Activated T-helper 1 cell treated with Interleukin-2 at 50 U/mL for 16 hours (primary cell): ENCODE results near the gene PIK3R1.
A peak's percentile ranks its signal among the peaks of the same experiment; 100 is the strongest.
"Not testable (repeated sequence)": the region's sequence is repeated elsewhere in the genome, so short reads cannot be mapped to it uniquely, and the experiment has no call there.

Experiments
- DNase-seq: peaks from one replicate; pipeline ENCODE4 v3.0.0-alpha.2; 2020; ENCODE audit warnings: low read depth

Gene PIK3R1

GRCh38 chr5:68226546-68227073 is 11.1 kb downstream of the PIK3R1 start:
- DNase-seq: no peak

GRCh38 chr5:68227532-68228160 is 12.1 kb downstream of the PIK3R1 start:
- no peak for DNase-seq

- no peak for DNase-seq
These were observed 13.9 kb downstream of the PIK3R1 start for GRCh38 chr5:68229416-68229815.

- no peak for DNase-seq
These were observed 14.7 kb downstream of the PIK3R1 start for GRCh38 chr5:68230285-68230684.

- DNase-seq: no peak
These were observed 16.0 kb downstream of the PIK3R1 start for GRCh38 chr5:68231414-68232076.

- no peak for DNase-seq
These were observed 16.7 kb downstream of the PIK3R1 start for GRCh38 chr5:68232277-68232676.

GRCh38 chr5:68233075-68233474 is 17.5 kb downstream of the PIK3R1 start:
- DNase-seq: no peak

GRCh38 chr5:68235229-68235628 is 19.7 kb downstream of the PIK3R1 start:
- not testable (repeated sequence) for DNase-seq

- DNase-seq: no peak
These were observed 22.2 kb downstream of the PIK3R1 start for GRCh38 chr5:68237715-68238114.

- DNase-seq: peak; percentile 56
These were observed 23.9 kb downstream of the PIK3R1 start for GRCh38 chr5:68239487-68239886.

GRCh38 chr5:68240202-68240601 is 24.6 kb downstream of the PIK3R1 start:
- no peak for DNase-seq

- DNase-seq: no peak
These were observed 25.2 kb downstream of the PIK3R1 start for GRCh38 chr5:68240771-68241170.

- DNase-seq: no peak
These were observed 27.2 kb downstream of the PIK3R1 start for GRCh38 chr5:68242743-68243142.

- DNase-seq: no peak
These were observed 27.7 kb downstream of the PIK3R1 start for GRCh38 chr5:68243251-68243650.

- DNase-seq: no peak
These were observed 28.1 kb downstream of the PIK3R1 start for GRCh38 chr5:68243681-68244080.

- no peak for DNase-seq
These were observed 29.8 kb downstream of the PIK3R1 start for GRCh38 chr5:68245319-68245718.

- no peak for DNase-seq
These were observed 31.2 kb downstream of the PIK3R1 start for GRCh38 chr5:68246802-68247201.

GRCh38 chr5:68247627-68248026 is 32.1 kb downstream of the PIK3R1 start:
- DNase-seq: no peak

GRCh38 chr5:68248896-68249295 is 33.3 kb downstream of the PIK3R1 start:
- DNase-seq: no peak

- DNase-seq: no peak
These were observed 34.0 kb downstream of the PIK3R1 start for GRCh38 chr5:68249520-68249919.

- no peak for DNase-seq
These were observed 35.2 kb downstream of the PIK3R1 start for GRCh38 chr5:68250661-68251298.

GRCh38 chr5:68251386-68251785 is 35.8 kb downstream of the PIK3R1 start:
- DNase-seq: no peak

- DNase-seq: no peak
These were observed 36.4 kb downstream of the PIK3R1 start for GRCh38 chr5:68251804-68252522.
